GM19240 (cell line): Measurements from ENCODE around the gene HPSE.
"Not testable (repeated sequence)": the region's sequence is repeated elsewhere in the genome, so short reads cannot be mapped to it uniquely, and the experiment has no call there.

Experiments used
- DNase-seq: peaks from one replicate; pipeline ENCODE4 v3.0.0; 2011; ENCODE audit warnings: low spot score; ENCODE audit not compliant: insufficient read length

HPSE gene

DNA sequence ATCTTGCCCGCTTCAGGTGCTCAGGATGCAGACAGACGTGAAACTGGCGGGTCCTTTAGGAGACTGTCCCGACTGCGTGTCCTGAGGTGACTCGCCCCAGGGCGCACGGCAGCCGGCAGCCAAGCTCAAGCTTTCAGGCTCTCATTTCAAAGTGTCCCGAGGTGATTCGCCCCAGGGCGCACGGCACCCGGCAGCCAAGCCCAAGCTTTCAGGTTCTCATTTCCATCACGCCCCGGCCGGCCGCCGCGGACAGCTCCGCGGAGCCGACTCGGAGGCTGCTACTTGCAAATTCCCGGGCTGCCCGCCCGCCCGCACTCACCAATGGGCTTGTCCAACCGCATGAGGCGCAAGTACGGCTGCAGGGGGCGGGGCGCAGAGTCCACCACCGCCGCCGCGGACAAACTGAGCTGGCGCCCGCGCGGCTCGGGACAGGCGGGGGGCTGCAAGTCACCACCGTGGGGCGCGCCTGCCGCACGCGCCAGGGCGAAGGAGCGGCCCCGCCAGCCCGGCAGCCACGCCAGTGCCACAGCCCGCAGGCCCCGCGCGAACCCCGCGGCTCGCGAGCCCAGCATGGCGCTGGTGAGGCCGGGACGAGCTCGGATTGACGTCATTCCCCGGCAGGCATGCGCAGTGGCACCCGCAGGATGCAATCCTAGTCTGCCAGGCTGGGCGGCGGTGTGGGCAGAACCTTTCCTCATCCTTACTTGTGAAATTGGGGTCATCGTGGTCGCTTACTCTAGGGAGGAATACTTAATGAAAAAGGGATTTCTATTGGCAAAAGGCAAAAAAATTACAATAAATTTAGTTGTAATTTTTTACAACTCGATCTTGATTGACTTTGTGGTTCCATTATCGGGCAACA is 50.2 kb downstream of the HPSE start, which contains the start of gene COQ2:
Gene COQ2 (minus strand): TSS at position 606 of the 862 bp plus-strand sequence. CDS start 34 bp downstream, at position 572.
- DNase-seq: peak; percentile 82

DNA sequence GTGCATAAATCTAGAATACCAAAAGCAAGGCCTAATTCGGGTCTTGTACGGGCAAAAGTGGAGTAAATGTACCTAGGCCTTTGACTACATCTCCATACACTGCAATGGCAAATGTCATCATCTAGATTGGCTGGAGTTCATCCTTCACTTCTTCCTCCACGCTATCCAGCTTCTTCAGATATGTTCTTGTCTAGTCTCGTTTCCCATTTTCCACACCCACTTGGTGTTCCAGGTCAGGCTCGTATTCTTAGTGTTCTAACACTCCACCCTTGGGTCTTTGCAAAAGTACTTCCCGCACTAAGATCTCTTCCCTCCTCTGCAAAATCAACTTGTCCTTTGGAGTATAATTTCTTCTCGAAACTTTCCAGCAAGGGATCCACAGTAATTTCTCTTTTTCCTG is 51.5 kb downstream of the HPSE start:
- DNase-seq: no peak

DNA sequence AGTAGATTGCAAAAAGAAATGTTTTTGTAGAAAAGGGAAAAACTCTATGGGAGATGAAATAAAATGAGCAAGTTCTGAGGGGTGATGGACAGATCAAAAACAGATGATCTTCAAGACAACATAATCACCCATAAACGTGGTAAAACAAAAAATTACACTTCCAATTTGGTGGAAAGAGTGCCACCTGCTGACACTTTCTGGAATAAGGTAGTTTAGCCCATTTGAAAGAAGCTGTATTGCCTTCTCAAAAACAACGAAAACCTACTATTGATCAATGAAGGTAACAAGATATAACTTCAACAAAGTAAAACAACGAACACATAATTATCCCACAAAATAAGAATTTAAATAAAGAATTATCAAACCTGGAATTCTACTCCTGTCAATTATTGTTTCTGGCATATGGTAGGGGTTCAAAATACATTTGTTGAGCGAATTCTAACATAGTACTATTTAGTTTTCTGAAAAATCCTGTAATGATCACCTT is 52.6 kb downstream of the HPSE start:
- no peak for DNase-seq

DNA sequence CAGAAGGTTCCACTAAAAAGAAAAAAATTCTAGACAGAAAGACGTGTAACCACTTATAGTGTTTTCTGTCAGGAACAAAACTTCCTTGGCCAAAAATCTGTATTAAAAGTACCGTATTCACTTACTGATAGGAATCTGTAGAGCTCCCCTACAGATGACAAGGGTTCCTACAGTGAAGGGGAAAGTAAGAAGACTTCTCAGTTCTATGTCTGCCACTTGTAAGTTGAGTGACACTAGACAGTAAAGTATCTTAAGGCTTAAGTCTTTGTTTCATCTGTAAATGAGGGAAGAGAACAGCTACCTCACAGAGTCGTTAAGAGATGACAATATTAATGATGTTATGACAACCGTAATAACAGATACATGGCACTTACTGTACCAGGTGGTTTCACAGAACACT is 53.3 kb downstream of the HPSE start:
- no peak for DNase-seq

DNA sequence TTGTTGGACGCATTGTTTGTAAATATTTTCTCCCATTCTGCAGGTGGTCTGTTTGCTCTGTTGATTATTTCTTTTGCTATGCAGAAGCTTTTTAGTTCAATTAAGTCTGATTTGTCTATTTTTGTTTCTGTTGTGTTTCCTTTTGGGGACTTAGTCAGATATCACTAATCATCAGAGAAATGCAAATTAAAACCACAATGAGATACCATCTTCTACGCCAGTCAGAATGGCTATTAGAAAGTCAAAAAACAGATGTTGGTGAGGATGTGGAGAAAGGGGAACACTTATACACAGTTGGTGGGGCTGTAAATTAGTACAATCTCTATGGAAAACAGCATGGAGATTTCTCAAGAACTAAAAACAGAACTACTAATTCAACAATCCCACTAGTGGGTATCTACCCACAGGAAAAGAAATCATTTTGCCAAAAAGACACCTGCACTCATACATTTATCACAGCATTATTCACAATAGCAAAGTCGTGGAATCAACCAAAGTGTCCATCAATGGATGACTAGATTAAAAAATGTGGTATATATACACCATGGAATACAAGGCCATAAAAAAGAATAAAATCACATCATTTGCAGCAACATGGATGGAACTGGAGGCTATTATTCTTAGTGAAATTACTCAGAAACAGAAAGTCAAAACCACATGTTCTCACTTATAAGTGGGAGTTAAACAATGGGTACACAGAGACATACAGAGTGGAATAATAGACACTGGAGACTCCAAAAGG is 58.2 kb downstream of the HPSE start:
- DNase-seq: no peak

DNA sequence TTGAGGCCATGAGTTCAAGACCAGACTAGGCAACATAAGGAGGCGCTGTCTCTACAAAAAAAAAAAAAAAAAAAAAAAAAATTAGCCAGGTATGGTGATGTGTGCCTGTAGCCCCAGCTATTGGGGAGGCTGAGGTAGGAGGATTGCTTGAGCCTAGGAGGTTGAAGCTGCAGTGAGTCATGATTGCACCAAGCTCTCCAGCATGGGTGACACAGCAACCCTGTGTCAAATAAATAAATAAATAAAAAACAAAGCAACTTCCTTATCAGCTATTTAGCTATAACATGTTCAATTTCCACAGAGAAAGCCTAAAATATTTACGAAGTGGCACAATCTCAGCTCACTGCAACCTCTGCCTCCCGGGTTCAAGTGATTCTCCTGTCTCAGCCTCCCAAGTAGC is 60.7 kb downstream of the HPSE start:
- not testable (repeated sequence) for DNase-seq

DNA sequence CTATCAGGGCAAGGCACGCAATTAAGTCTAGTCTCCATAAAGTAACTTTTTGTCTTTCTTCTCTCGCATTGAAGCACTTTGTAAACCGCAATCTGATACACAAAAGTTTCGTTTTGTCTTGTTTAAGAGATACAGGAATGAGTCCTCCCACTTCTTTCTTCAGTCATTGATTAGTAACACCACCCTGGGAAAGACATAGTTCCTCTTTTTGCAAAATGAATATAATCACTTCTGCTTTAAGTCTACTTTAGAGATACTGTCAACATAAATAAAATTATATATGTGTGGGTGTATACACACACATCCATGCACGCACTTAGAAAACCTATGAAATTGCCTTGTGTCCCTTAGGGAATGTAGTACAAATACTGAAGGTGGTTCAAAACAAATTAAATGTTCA is 61.7 kb downstream of the HPSE start:
- DNase-seq: no peak

DNA sequence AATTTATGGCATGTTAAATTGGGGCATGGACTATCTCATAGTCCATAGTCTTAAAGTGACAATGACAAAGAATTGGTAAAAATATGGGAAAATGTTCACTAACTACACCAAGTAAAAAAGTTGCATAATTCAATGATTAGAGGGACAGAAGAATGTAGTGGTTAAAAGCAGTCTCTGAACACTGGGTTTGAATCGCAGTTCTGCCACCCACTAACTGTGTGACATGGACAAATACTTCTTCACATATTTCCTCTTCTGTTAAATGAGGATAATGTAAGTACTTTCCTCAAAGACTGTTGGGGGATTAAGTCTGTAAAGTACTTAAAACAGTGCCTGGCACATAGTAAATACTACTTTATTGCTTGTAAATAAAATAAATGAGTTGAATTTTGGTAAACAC is 65.4 kb downstream of the HPSE start:
- DNase-seq: no peak

DNA sequence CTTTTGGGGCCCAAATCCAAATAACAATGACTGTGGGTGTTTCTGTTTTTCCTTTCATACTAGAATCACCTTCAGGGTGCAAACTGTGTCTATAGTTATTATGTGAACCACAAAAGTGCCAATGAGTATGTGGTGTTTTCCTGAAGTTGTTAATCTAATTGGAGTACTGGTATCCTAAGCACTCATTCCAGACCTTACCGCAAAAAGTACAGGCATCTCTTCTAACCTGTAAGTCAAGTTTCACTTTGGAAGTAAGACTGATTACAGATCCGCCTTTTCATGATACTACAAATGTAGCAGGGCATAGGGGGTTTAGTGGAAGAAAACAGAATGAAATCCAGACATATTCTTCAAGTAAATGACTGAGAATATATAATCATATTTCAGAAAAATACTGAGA is 66.2 kb downstream of the HPSE start:
- DNase-seq: no peak

DNA sequence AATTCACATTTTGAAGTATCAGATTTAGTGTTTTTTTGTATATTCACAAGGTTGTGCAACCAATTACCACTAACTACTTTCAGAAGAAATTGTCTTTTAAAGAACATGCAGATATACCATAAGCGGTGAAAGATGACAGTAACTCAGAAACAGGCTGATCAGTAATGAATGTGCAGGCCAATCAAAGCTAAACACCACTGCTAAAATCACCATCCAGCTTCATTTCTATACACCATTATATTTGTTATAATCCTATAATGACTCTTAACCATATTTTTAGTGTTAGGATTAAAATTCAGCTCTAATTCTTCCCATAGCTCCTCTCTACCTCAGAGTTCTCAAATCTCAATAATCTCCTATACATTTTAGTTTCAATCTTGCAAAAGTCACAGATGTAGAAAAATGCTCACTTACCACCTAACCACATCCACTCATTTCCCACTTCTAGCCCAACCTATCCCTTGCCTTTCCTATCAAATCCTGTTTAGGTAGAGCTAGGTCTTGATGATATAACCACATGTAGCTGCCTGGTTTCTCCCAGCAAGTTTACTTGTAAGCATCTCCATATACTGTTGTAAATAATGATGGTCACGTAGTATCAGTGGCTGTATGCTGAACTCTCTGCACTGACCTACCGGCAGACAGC is 66.7 kb downstream of the HPSE start:
- no peak for DNase-seq

DNA sequence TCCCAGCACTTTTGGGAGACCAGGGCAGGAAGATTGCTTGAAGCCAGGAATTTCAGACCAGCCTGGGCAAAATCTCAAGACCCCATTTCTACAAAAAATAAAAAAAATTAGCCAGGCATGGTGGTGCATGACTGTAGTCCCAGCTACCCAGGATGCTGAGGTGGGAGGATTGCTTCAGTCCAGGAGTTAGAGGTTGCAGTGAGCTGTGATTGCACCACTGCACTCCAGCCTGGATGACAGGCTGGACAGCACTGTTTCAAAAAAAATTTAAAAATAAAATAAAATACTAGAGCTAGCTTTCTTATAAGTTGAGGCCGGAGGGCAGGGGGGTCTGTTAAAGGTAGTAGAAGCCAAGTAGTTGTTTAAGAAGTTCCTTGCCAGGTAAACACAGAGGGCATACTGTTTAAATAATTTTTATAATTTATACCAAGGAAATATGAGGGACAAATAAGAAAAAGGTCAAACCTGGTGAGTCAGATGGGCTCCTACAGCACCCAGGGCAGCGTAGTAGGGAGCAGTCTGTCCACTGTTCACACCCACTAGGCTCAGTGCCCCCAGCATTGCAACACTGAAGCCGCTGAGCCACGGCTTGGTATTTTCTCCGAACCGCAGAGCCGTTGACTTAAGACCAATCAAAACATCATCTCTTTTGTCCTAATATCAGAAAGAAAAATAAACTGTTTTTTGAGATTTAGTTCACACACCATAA is 67.4 kb downstream of the HPSE start:
- no peak for DNase-seq

DNA sequence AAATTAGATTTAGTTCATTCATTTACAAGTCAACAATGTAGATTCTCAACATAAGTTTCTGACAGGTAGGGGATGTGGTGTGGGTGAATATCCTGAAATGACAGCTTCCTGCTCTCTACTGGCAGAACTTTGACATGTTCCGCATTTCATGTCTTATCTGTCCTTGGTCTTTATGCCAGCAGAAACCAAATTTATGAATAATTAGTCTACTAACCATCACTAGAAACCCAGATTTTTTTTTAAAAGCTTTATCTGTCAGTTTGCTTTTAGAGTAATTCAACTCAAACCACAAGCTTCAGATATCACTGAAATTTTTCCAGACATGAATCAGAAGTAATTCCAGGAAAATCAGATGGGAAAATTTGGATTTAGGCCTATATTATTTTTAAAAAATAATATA is 68.0 kb downstream of the HPSE start:
- DNase-seq: no peak

DNA sequence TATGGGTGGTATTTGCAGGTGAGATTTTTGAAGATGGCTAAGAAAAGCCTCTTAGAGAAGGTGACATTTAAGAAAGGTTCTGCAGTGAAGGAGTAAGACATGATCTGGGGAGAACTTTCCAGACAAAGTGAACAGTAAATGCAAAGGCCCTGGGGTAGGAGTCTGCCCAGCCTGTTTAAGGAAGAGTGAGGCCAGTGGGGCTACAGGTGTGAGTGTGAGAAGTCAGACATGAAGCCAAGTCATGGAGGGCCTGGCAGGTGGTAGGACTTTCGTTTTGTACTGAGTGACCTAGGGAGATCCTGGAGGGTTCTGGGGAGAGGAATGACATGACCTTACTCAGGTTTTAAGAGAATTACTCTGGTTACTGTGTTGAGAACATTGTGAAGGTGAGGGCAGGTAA is 71.5 kb downstream of the HPSE start:
- no peak for DNase-seq

DNA sequence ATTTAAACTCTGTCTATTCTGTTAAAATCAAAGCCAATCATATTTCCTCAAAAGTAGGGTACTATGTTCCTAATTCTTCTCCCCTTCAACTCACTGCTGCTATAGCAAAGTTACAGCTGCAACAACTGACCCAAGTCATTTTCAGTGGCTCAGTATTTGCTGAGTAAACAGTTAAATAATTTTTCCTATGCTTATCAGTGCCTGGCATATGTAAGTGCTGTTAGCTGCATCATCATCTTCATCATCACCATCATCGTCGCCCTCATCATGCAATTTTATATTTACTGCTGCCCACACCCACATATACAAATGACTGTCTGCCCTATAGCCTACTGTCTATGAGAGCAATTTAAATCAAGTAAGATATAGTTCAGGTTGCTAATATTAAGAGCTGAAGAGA is 72.0 kb downstream of the HPSE start:
- no peak for DNase-seq

DNA sequence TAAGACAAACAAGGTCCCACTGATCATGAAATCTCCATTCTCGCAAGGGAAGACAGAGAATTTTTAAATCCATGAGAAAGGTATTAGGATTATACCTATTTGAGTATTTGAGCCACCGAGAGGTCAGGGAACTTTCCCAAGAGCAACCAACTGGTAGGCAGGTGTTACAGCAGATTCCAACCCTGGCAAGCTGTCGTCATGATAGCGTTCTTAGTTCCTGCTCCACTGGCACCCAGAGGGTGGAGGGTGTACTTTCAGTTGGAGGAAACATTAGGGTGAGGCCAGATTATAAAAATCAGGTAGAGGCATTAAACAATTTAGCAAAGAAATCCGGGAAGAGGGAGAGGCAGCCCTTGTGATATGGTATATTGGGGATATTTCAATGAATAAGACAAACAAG is 73.3 kb downstream of the HPSE start:
- DNase-seq: no peak

DNA sequence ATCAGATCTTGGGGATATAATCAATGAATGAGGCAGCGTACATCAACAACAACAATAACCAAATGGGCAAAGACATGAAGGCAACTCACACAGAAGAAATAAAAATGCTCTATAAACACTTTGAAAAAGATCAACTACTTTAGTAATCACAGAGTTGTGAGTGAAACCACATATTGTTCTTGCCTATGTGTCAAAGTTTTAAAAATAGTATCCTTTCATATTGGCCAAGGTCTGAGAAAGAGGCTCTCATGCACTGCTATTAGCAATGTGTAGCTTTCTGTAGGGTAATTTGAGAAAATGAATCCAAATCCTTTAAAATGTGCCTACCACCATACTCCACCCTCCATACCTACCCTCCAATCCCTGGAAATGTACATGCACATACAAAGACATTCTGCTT is 75.1 kb downstream of the HPSE start:
- DNase-seq: no peak

DNA sequence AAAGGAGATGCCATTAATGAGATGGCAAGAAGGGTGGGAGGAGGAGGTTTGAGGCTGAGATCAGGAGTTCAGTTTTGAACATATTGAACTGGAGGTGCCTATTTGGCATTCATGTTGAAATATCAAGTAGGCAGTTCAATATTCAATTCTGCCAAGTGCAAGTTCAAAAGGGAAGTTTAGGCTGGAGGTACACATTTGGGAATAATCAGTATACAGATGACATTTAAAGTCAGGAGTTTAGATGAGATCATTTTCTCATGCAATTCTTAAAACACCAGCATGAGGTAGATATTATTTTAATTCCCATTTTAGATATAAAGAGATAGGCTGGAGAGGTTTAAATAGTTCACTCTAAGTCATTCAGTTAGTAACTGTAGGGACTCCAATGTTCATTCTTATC is 76.2 kb downstream of the HPSE start:
- DNase-seq: no peak

DNA sequence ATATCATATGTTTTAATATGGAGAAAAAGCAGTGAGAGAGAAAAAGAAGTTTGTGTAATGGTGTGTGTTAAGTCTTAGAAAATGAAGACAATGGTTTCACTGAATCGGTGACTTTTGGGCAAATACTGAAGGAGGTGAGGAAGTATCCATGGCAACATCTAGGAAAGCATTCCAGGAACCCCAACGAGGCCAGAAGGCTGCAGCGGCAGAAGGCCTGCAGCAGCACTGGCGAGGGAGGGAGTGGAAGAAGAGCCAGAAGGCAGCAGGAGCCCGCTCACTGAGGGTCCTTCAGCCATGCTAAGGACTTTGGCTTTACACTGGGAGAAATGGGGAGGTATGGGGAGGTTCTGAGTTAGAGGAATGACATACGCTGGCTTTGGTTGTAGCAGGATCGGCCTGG is 76.8 kb downstream of the HPSE start:
- no peak for DNase-seq

DNA sequence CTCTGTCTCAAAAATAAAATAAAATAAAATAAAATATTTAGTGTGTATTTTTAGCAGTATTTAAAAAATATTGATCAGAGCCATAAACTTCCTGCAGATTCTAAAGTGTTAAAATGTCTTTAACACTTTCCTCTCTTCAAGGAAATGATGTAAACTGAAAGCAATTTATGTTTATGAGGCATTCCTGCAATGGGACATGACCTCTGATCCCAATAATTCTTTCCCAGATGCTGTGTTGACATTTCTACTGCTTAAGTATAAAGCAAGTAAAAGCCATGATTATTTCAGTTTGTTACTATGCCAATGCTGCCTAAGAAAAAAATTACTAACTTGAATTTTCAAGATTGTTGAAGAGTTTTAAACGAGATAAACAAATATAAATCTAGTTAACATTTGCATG is 79.1 kb downstream of the HPSE start:
- DNase-seq: no peak

DNA sequence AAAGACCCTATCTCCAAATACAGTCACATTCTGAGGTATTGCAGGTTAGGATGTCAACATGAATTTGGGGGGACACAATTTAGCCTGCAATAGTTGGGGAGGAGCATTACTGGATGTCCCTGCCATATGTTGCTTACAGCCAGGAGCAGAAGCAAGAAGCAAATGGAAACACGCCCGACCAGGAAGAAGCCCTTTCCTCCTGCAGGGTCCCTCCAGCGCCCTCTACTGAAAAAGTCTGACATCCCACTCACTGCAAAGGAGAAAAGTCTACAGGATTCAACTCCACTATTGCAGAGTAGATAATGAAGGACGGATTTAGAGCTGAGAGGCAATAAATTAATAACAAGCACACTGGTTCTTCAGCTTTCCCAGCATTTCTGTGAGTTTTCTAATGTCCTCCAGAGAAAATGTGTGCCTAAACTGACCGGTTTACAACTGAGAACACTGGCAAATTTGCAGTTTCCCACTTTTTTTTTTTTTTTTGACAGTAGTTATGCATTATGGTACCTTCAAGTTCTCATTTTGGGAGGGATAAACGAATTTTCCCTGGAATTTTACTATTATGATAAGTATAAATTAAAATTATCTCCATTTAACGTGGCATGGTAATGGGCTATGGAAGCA is 81.8 kb downstream of the HPSE start:
- DNase-seq: no peak

DNA sequence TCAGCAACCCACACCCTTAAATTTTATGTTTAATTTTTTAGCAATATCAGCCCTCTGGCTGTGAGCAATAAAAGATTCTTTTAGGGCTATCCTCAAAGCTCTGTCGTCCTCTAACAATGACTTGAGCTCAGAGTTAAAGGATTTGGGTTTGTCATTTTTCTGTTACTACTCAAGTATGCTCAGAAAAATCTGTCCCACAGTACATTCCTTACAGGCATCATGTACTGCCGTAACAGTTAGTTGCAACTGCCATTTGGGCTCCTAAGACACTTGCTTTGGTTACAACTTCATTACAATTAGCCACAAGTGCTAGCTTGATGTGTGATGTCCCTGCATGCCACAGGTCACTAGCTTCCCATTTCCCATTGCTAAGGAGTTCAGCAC is 83.2 kb downstream of the HPSE start:
- DNase-seq: no peak
